HUES6 (cell line): ENCODE data around the gene CERK.

Experiments used
- H3K27ac ChIP-seq: 2 replicates; pipeline ENCODE4 v1.7.0; 2013; ENCODE audit warnings: low read depth, mild to moderate bottlenecking, low read length, inconsistent platforms
- H3K27me3 ChIP-seq: 2 replicates; pipeline ENCODE4 v1.6.1; 2013; ENCODE audit warnings: low read length; ENCODE audit not compliant: control insufficient read depth, insufficient read depth
- H3K36me3 ChIP-seq: 2 replicates; pipeline ENCODE4 v1.6.1; 2013; ENCODE audit warnings: low read length; ENCODE audit not compliant: control insufficient read depth, insufficient read depth
- H3K4me1 ChIP-seq: 2 replicates; pipeline ENCODE4 v1.6.1; 2013; ENCODE audit warnings: low read length; ENCODE audit not compliant: control insufficient read depth, insufficient read depth
- H3K4me3 ChIP-seq: 2 replicates; pipeline ENCODE4 v1.5.1; 2013; ENCODE audit warnings: low read depth, low read length
- H3K9ac ChIP-seq: one replicate; pipeline ENCODE4 v1.6.1; 2013; ENCODE audit warnings: mild to moderate bottlenecking, low read length
- H3K9me3 ChIP-seq: 2 replicates; pipeline ENCODE4 v1.6.1; 2013; ENCODE audit warnings: low read depth, low read length; ENCODE audit not compliant: control insufficient read depth, insufficient read depth

The CERK gene

DNA sequence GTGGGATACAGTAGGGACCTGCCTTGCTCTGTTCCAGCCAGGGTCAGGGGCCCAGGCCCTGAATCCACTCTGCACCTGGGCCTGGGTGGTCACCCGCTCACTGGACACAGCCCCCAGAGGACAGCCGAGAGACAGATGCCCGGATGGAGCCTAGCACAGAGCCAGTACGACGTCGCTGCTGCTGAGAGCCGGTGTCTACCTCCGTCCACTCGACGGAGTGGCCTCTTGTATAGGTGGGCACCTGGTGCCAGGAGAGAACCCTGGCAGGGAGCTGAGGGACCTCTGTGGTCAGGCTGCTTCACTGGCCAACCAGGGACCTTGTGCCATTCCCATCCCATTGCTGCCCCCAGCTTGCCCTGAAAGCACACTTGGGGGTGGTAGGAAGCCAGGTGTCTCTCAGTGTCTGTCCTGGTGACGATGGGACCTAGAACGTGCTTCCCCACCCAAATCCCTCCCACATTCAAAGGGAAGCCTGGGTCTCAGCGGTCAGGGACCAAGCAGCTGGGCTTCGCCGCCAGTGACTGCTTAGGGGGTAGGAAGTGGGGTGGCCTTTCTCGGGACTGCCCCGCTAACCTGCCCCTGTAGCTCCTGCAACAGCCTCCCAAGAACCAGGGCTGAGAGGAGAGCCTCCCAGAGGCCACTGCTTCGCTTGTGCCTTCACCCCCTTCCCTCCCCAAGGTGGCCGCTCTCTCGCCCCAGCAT, 10.3 kb upstream of the CERK start:
- no peaks in the 10 kb centered on the region for H3K36me3 ChIP-seq
- H3K27me3 ChIP-seq, result peaks cover 22% of the 10 kb centered on the region; the same call in 1 of the 2 replicates
- no peak overlapping the region for H3K27ac ChIP-seq

DNA sequence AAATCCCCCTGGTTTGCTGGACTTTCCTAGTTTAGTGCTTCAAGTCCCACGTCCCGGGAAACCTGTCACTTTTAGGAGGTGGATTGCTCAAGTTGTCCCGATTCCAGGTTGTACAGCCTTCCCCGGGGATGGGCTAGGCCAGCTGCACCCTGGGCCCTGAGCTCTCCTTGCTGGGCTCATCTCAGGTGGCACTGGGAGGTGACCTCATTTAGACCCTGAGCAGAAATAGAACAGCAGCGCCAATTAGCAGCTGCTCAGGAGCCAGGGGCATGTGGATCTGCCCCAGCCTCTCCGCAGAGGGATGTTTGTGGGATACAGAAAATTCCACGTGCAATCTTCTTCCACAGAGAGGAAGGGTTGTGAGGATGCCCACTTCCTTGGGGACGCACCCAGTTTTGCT, 9.6 kb upstream of the CERK start:
- Histone ChIP-seq H3K9me3 (no peaks in the 10 kb centered on the region), H3K27me3 (peaks cover 22% of the 10 kb centered on the region; the same call in 1 of the 2 replicates), H3K4me1 (no peaks in the 10 kb centered on the region), H3K9ac (no peak overlapping the region), H3K36me3 (no peaks in the 10 kb centered on the region), H3K4me3 (no peak overlapping the region), H3K27ac (no peak overlapping the region)

More for the DNA sequence above, 10.3 kb upstream of the CERK start:
- no peaks in the 10 kb centered on the region for H3K4me1 ChIP-seq
- H3K9ac ChIP-seq, result no peak overlapping the region
- H3K4me3 ChIP-seq, result no peak overlapping the region
- peaks cover under 1% of the 10 kb centered on the region; the same call in 1 of the 2 replicates for H3K9me3 ChIP-seq

DNA sequence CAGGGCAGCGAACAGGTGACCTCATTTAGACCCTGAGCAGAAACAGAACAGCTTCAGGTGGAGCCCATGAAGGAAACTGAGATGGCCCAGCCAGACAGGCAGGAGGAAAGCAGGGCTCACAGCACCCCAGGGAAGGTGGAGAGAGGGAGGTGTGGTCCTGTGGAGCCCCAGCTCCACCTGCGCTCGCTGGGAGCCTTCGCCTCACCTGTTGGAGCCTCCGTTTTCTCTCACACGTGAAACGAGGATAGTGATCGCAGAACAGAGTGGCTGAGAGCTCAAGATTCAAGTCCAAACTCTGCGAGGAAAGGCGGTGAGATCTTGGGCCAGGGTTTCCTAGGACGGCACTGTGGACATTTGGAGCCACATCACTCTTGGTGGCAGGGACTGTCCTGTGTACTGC, 8.6 kb upstream of the CERK start:
- no peak overlapping the region for H3K27ac ChIP-seq
- no peaks in the 10 kb centered on the region for H3K36me3 ChIP-seq
- H3K9ac ChIP-seq, result no peak overlapping the region
- no peaks in the 10 kb centered on the region for H3K4me1 ChIP-seq
- peaks cover 22% of the 10 kb centered on the region; the same call in 1 of the 2 replicates for H3K27me3 ChIP-seq
- H3K4me3 ChIP-seq, result no peak overlapping the region
- H3K9me3 ChIP-seq, result no peaks in the 10 kb centered on the region

DNA sequence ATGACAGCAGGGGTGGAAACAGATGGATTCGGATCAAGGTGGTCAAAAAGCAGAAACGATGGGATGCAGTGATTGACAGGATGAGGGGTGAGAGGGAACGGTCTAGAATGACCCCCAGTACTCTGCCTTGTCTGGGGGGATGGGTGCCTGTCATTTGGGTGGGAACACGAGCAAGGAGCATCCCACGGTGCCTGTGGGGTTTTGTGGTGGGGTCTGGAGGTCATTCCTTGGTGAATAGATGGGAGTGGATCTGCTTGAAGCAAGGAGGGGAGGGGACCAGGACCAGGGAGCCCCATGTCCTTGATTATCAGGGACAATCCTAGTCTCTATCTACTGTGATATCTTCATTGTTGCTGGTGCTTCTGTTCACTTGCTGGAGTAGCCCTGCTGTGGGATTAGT, 8.1 kb upstream of the CERK start:
- no peaks in the 10 kb centered on the region for H3K36me3 ChIP-seq

DNA sequence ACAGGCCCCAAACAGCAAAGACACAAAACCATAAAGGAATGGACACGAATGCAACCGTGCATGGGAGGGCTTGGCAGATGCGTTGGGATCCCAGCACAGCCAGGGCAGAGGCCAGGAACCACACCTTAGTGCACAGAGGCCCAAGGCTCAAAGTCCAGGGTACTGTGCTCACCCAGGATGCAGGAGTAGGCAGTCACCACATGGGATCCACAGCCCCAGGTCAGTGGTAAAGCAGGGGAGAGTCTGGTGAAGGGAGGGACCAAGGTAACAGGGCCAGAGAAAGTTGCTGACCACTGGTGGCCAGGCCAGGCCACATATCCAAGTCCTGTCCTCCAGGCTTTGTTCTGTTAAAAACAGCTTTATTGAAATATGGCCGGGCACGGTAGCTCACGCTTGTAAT, 6.5 kb upstream of the CERK start:
- Histone ChIP-seq H3K27me3 (peaks cover 20% of the 10 kb centered on the region; the same call in 1 of the 2 replicates), H3K4me3 (no peak overlapping the region), H3K27ac (no peak overlapping the region), H3K9me3 (no peaks in the 10 kb centered on the region), H3K4me1 (no peaks in the 10 kb centered on the region), H3K36me3 (no peaks in the 10 kb centered on the region), H3K9ac (no peak overlapping the region)

More for the DNA sequence above, 8.1 kb upstream of the CERK start:
- no peak overlapping the region for H3K9ac ChIP-seq
- peaks cover 22% of the 10 kb centered on the region; the same call in 1 of the 2 replicates for H3K27me3 ChIP-seq
- H3K27ac ChIP-seq, result no peak overlapping the region
- no peak overlapping the region for H3K4me3 ChIP-seq
- no peaks in the 10 kb centered on the region for H3K9me3 ChIP-seq
- H3K4me1 ChIP-seq, result no peaks in the 10 kb centered on the region

DNA sequence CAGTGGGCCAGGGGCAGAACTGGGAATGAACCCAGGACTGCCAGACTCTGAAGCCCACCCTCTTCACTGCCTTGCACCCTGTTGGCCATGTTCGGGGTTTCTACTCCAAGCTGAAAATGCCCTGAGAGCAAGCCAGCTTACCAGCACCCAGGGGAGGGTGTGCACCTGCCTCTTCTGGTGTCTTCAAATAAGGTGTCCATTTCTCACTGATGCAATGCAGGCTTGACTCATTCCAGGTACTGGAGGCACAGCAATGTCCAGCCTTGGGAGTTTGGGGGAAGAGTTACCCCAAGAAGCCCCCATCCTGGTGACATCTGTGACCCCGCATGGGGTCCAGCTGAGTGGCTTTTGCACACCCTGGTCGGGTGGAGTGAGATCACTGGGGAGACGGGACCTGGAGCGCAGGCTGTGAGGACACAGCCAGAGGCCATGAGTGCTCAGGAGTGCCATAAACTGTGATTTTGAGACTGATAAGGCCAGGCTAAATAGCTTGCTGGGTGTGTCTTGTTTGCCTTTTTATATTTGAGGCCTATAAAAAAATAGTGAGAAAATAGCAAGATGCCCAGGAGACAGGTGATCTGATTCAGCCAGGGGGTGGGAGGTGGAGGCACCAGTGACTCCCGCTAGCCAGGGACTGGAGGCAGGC, 4.6 kb upstream of the CERK start:
- Histone ChIP-seq H3K27ac (no peak overlapping the region), H3K4me1 (peaks cover 9% of the 10 kb centered on the region), H3K27me3 (peaks cover 12% of the 10 kb centered on the region; the same call in 1 of the 2 replicates), H3K4me3 (no peak overlapping the region), H3K9ac (no peak overlapping the region), H3K9me3 (no peaks in the 10 kb centered on the region), H3K36me3 (no peaks in the 10 kb centered on the region)

DNA sequence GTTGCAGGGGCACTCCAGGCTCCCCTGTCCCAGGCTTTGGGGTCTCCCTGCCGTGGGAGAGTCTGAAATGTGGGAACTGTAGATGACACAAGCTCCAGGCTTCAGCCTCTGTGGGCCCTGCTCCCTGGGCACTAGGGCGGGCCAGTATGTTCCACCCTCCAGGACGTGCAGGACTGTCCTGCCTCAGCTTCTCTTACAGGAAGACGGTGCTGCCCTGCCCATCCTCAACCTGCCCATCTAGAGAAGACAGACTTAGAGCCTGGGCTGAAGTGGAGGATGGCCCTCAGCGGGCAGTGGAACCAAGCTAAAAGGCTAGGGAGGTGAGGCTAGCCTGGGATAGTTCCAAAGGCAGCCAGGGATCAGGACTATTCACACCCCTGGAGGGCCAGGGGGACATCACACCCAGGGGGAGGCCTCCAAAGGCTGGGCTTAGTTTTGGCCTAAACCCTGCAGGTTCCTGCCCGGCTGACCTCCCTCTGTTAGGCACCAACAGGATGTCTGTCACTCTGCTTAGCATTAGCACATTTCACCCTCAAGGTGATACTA, 4.0 kb upstream of the CERK start:
- peaks cover 9% of the 10 kb centered on the region for H3K4me1 ChIP-seq
- H3K9me3 ChIP-seq, result no peaks in the 10 kb centered on the region
- no peaks in the 10 kb centered on the region for H3K36me3 ChIP-seq
- H3K4me3 ChIP-seq, result no peak overlapping the region
- no peak overlapping the region for H3K9ac ChIP-seq
- H3K27me3 ChIP-seq, result peaks cover 8% of the 10 kb centered on the region; the same call in 1 of the 2 replicates
- H3K27ac ChIP-seq, result no peak overlapping the region

DNA sequence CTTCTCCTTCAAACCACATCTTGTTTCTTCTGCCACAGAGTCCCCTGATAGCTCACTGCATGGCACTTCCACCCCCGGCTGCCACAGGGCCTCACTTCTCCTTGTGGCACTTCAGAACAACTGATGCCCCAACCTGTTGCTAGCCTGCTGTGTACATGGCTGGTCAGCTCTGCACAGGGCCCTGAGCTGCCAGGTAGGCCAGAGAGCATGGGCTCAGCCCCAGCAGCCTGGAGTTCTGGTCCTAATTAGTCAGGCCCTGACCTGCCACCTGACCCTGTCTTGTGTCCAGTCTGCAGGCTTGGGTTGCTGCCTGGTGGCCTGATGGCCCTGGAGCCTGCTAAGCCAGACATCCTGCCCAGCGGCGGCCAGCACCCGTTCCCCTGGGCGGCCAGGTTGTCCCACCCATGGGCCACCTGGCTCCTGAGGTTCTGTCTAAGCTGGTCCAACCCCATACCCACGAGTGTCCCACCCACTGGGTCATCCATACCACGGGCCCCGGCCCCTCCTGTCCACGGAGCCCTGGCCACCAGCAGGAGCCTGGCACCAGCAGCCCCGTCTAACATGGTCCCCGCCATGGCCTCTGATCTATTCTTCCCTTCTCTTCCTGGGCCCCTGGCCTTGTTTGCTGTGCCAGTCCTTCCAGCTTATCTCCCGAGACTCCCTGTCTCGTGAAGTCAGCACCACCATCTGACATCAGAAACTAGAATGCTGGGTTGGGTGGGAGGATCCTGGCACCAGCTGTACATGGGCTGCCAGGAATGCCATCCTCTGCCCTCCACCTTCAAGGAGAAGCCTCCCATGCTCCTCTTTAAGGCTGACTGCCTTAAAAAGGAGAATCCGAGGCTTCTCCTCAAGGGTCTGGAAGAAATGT, 3.1 kb upstream of the CERK start:
- H3K27ac ChIP-seq, result no peak overlapping the region
- H3K9ac ChIP-seq, result no peak overlapping the region
- no peak overlapping the region for H3K4me3 ChIP-seq
- no peaks in the 10 kb centered on the region for H3K36me3 ChIP-seq
- peaks cover 15% of the 10 kb centered on the region for H3K4me1 ChIP-seq
- no peaks in the 10 kb centered on the region for H3K9me3 ChIP-seq
- H3K27me3 ChIP-seq, result peaks cover under 1% of the 10 kb centered on the region; the same call in 1 of the 2 replicates

DNA sequence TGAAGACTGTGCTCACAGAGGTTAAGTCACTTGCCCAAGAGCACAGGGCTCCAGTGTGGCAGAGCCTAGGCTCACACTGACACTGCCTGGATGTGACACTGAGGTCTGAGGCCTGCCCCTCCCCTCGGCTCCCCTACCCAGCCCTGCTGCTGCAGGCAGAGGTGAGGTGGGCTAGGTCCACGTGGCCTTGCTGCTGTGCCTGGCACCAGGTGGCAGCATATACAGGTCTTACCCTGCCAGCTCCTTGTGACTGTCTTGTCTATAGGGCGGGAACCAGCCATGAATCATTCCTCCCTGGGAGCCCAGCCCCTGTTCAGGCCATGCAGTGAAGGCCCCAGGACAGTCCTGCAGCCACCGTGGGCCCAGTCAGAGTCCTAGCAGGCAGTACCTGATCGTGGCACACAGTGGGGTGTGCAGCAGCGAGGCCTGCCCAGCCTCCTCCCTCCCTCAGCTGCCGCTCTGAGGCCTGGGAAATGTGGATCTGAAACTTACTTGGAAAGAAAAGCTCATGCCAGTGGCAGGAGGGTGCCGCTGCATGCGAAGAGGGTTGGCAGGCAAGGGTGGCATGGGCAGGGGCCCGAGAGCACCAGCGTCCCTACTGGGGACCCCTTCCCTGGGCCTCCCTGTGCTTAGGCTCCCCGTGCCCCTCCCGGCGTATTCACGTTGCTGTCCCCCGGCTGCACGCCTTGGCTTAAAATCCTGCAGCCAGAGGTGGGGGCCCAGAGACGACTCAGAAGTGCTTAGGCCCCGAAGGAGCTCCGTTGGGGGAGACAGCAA, 1.2 kb upstream of the CERK start:
- no peaks in the 10 kb centered on the region for H3K9me3 ChIP-seq
- peaks cover 23% of the 10 kb centered on the region for H3K4me1 ChIP-seq

DNA sequence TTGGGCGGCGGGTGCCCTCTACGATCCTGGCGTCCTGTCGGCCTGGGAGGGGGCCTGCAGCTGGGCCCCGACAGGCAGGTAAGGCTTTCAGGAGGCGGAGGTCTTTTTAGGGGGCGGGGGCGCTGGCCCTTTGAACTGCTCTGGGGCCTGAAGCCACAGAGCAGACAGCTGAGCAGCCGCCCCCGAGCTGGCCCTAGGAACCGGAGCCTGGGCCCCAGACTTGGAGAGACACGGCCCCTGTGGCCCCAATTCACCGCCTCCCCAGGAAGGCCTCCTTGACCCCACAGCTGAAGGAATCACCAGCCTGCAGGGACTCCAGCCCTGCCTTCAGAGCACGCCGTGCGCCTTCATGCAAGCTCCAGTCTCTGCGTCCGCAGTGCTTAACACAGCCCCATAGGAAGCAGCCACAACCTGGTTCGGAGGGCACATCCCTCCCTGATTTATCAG, 618 bp upstream of the CERK start:
- H3K27me3 ChIP-seq, result no peaks in the 10 kb centered on the region
- 0 out of 2 replicates have a peak, but pooled peaks cover 6% of the 10 kb centered on the region for H3K36me3 ChIP-seq
- no peak overlapping the region for H3K27ac ChIP-seq
- no peak overlapping the region for H3K9ac ChIP-seq
- H3K9me3 ChIP-seq, result no peaks in the 10 kb centered on the region
- peak overlapping the region; percentile 66 for H3K4me3 ChIP-seq
- peaks cover 23% of the 10 kb centered on the region for H3K4me1 ChIP-seq

More for the DNA sequence above, 1.2 kb upstream of the CERK start:
- Histone ChIP-seq H3K4me3 (peak overlapping the region; percentile 66), H3K9ac (no peak overlapping the region), H3K27ac (no peak overlapping the region), H3K36me3 (0 out of 2 replicates have a peak, but pooled peaks cover 6% of the 10 kb centered on the region), H3K27me3 (no peaks in the 10 kb centered on the region)
